DND-41 (cell line): ENCODE measurements around the gene TSPO.

ENCODE experiments used
- ATAC-seq: fragments of 200-7000 bp; cut with Tn5 transposase; 3 replicates; pipeline ENCODE4 v1.9.1; 2021; ENCODE audit warnings: low read depth; ENCODE audit not compliant: insufficient read depth
- DNase-seq: peaks from one replicate; pipeline ENCODE4 v3.0.0-alpha.2; 2020
- H2AFZ ChIP-seq: 2 replicates; pipeline ENCODE4 v1.6.0; 2012; ENCODE audit warnings: low read depth, low read length
- H3K27ac ChIP-seq: 2 replicates; pipeline ENCODE4 v1.5.1; 2012; ENCODE audit warnings: low read length, inconsistent platforms
- H3K27me3 ChIP-seq: fragments of 200-600 bp; sonication (generic); 2 replicates; pipeline ENCODE4 v1.6.0; 2012; ENCODE audit warnings: low read length, mild to moderate bottlenecking, inconsistent platforms; ENCODE audit not compliant: insufficient read depth, poor library complexity
- H3K36me3 ChIP-seq: 2 replicates; pipeline ENCODE4 v1.5.1; 2012; ENCODE audit warnings: low read length, inconsistent platforms; ENCODE audit not compliant: insufficient read depth
- H3K4me1 ChIP-seq: 2 replicates; pipeline ENCODE4 v1.5.1; 2012; ENCODE audit warnings: mild to moderate bottlenecking, low read length; ENCODE audit not compliant: insufficient read depth
- H3K4me2 ChIP-seq: 2 replicates; pipeline ENCODE4 v1.6.0; 2012; ENCODE audit warnings: mild to moderate bottlenecking, moderate library complexity, low read length, inconsistent platforms; ENCODE audit not compliant: insufficient read depth
- H3K4me3 ChIP-seq, 2 experiments: fragments of 200-600 bp in 1 of 2; shearing (Covaris generic) in 1 of 2; 2 replicates each; pipeline ENCODE4 v1.5.1; 2012 to 2016; ENCODE audit warnings: inconsistent platforms in 2 of 2, low read length in 2 of 2, mild to moderate bottlenecking in 2 of 2, low read depth in 1 of 2, moderate library complexity in 1 of 2
- H3K79me2 ChIP-seq: 2 replicates; pipeline ENCODE4 v1.6.0; 2012; ENCODE audit warnings: low read length, inconsistent platforms; ENCODE audit not compliant: insufficient read depth
- H3K9ac ChIP-seq: 2 replicates; pipeline ENCODE4 v1.6.0; 2012; ENCODE audit warnings: low read depth, mild to moderate bottlenecking, inconsistent platforms, low read length, moderate library complexity
- H3K9me3 ChIP-seq: 2 replicates; pipeline ENCODE4 v1.5.1; 2012; ENCODE audit warnings: low read length, moderate library complexity, mild to moderate bottlenecking, inconsistent platforms; ENCODE audit not compliant: insufficient read depth, severe bottlenecking
- H4K20me1 ChIP-seq: 2 replicates; pipeline ENCODE4 v1.6.0; 2012; ENCODE audit warnings: low read length; ENCODE audit not compliant: insufficient read depth
- EZH2 ChIP-seq: IDR thresholded peaks from 3 replicates; pipeline ENCODE4 v1.6.1; 2012; ENCODE audit warnings: borderline replicate concordance, low read depth, mild to moderate bottlenecking, moderate library complexity, low read length, inconsistent platforms; ENCODE audit not compliant: severe bottlenecking
- TF ChIP-seq, protein P1 (sequence below): IDR thresholded peaks from 2 replicates; pipeline ENCODE4 v1.5.1; 2012; ENCODE audit warnings: borderline replicate concordance, low read length, moderate library complexity, mild to moderate bottlenecking; ENCODE audit not compliant: poor library complexity, severe bottlenecking; ENCODE audit errors: extremely low read depth

TSPO gene

DNA sequence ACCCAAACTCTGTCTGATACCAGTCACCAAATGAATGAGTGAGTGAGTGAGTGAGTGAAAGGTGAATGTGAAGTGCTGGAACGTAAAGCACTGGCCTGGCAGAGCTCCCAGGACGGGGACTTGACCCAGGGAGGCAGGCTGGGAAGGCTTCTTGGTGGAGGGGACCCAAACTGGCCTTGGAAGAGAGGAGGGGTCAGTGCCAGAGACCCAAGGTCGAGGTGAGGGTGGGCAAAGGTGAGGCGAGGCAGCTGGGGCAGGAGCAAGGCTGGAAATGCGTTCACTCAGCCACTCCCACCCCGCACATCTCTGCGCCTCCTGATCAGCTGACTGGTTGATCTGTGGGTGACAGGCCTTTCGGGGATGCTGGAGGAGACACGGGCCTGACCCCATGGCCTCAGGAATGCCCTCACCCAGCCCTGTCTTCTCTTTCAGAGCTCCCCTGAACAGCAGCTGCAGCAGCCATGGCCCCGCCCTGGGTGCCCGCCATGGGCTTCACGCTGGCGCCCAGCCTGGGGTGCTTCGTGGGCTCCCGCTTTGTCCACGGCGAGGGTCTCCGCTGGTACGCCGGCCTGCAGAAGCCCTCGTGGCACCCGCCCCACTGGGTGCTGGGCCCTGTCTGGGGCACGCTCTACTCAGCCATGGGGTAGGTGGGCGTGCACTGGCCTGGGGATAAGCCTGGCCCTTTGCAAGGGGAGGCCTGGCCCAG is 7.6 kb downstream of the TSPO start:
- Histone ChIP-seq H3K79me2 (no peaks in the 10 kb centered on the region), H4K20me1 (peaks cover 2% of the 10 kb centered on the region; the same call in 1 of the 2 replicates), H3K36me3 (no peaks in the 10 kb centered on the region), H3K4me1 (no peaks in the 10 kb centered on the region), H3K9ac (no peak overlapping the region), H3K4me2 (no peak overlapping the region), H2AFZ (no peak overlapping the region), H3K27me3 (no peaks in the 10 kb centered on the region), H3K27ac (no peak overlapping the region), H3K9me3 (no peaks in the 10 kb centered on the region), H3K4me3 (no peak overlapping the region)
- DNase-seq (no peak), ATAC-seq (no peak)
- TF ChIP-seq, protein P1, sequence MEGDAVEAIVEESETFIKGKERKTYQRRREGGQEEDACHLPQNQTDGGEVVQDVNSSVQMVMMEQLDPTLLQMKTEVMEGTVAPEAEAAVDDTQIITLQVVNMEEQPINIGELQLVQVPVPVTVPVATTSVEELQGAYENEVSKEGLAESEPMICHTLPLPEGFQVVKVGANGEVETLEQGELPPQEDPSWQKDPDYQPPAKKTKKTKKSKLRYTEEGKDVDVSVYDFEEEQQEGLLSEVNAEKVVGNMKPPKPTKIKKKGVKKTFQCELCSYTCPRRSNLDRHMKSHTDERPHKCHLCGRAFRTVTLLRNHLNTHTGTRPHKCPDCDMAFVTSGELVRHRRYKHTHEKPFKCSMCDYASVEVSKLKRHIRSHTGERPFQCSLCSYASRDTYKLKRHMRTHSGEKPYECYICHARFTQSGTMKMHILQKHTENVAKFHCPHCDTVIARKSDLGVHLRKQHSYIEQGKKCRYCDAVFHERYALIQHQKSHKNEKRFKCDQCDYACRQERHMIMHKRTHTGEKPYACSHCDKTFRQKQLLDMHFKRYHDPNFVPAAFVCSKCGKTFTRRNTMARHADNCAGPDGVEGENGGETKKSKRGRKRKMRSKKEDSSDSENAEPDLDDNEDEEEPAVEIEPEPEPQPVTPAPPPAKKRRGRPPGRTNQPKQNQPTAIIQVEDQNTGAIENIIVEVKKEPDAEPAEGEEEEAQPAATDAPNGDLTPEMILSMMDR: no peak
- no peak for TF ChIP-seq EZH2

DNA sequence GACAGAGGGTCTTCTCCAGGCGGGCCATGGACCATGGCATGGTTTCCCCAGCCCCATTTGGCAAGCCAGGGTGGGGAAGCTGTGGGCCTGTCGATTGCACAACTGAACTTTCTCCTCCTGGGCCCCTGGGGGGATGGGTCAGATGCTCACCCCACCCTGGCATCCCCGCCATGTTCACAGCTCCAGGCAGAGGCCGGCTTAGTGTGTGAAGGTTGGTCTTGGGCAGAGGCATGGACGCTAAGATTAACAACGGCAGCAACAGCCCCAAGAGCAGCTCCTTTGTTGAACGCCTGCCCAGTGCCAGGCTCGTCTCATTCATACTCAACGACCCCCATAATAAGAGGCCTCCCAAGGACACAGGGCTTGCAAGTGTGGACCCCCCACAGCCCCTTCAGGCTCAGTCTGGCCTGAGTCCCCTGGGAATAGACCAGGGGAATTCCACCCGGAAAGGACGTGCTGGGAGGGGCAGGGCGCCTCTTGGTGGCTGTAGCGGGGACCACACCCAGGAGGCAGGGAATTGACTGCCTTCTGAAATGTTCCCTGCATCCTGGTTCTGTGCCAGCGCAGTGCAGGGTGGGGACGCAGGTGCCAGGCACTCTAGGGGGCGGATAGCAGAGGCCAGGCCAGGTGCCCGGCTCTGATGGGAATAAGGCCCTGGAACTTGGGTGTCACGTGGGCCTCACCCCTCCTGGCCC is 8.3 kb downstream of the TSPO start:
- H3K4me1 ChIP-seq: no peaks in the 10 kb centered on the region
- H3K9ac ChIP-seq: no peak overlapping the region
- H3K27me3 ChIP-seq: no peaks in the 10 kb centered on the region
- ATAC-seq (no peak), DNase-seq (no peak)
- no peak overlapping the region for H3K27ac ChIP-seq
- no peaks in the 10 kb centered on the region for H3K36me3 ChIP-seq
- TF ChIP-seq, protein P1: peak; percentile 33
- TF ChIP-seq EZH2: no peak
- peaks cover 2% of the 10 kb centered on the region; the same call in 1 of the 2 replicates for H4K20me1 ChIP-seq
- no peaks in the 10 kb centered on the region for H3K79me2 ChIP-seq
- H3K4me3 ChIP-seq: no peak overlapping the region
- no peak overlapping the region for H2AFZ ChIP-seq
- no peak overlapping the region for H3K4me2 ChIP-seq
- H3K9me3 ChIP-seq: no peaks in the 10 kb centered on the region

DNA sequence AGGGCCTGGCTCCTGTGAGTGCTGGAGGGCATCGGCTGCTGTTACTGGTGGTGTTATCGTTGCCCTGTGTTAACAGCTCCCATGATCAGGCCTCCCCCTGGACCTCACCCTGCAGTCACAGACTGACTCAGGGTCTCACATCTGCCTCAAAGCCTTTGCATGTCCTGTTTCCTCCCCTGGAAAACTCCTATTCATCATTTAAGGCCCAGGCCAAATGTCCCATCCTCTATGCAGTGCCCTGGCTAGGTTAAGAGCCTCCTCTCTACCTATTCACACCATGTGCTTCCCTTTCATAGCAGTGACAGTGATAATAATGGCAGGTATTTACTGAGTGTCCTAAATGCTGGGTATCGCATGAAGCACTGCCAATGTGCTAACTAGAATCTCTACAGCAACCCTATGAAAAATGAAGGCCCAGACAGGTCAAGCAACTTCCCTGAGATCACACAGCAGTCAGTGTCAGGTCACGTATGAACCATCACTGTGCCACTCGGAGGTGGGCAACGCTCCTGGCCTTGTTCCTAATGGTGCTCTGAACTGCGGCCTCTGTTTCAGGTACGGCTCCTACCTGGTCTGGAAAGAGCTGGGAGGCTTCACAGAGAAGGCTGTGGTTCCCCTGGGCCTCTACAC is 9.3 kb downstream of the TSPO start:
- Histone ChIP-seq H3K4me3 (no peak overlapping the region), H3K4me1 (no peaks in the 10 kb centered on the region), H2AFZ (no peak overlapping the region), H3K4me2 (no peak overlapping the region), H3K36me3 (no peaks in the 10 kb centered on the region), H3K27ac (no peak overlapping the region), H4K20me1 (peaks cover 2% of the 10 kb centered on the region; the same call in 1 of the 2 replicates), H3K9ac (no peak overlapping the region), H3K79me2 (no peaks in the 10 kb centered on the region), H3K27me3 (no peaks in the 10 kb centered on the region), H3K9me3 (no peaks in the 10 kb centered on the region)
- no peak for TF ChIP-seq EZH2
- TF ChIP-seq, protein P1: no peak
- ATAC-seq (no peak), DNase-seq (no peak)
